ENCODE data around the gene BBOX1.

The BBOX1 gene

DNA sequence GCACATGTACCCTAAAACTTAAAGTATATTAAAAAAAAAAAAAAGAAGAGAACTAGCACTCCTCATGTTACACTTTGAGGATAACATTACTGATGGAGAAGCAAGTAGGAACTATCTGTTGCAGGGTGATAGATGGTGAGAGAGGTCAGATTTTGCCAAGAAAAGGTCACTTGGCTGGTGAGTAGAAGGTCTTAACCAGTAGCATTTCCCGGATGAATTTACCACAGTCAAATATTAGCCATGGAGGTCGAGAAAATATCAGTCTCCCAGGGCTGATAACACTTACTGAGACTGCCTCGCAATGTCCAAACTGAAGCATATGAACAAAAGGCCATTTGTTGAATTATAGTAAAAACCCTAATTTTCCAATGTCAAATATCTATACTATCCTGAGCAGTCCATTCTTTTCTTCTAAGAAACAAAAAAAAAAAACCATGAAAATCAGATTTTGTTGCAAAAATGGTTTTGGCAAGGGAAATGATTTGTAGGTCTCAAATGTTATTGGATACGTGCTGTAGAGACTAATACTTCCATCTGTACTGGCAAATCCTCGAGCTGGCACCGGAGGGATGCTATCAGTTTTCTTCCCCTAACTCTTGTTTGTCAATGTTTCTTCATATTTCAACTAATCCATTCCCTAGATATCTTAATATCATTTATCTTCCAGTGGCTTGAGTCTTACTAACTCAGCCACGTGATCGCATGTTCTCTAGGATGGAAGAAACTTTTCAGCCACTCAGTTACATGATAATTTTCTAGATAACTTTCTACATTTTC lies 14.5 kb upstream of the BBOX1 start:
- no peak for DNase-seq

DNA sequence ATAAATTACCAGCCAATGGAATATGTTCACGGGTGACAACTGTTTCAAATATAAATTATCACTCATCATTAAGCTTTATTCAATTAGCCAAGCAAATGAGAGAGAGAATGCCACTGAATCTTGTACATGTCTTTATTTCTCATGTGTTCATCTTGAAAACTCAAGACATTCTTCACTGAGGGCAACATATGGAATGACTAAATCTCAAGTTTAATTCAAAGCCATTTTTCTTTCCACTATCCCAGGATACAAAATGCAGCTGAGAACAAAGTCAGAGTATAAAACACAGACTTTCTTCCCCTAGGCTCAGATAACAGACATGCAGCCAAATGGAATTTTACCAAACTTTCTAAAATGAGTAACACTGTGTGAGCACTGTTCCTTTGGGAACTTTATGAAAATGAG lies 12.1 kb upstream of the BBOX1 start:
- no peak for DNase-seq

DNA sequence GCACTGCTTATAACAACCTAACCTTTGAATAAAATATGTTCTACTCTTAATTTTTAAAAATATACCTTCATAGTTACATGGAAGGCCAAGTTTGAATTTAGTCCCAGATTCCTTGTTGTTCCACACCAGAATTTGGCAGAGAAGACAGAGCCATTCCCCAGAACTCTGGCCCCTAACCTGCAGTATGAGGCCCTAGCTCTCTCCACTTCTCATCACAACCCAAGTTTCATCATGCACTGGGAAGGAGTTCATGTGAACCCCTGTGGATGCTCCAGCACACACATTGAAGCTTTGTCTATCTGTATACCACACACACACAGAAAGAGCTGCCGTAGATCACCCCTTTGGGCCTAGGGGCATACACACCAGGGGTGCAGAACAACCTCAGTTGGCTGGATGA lies 10.6 kb upstream of the BBOX1 start:
- no peak for DNase-seq

DNA sequence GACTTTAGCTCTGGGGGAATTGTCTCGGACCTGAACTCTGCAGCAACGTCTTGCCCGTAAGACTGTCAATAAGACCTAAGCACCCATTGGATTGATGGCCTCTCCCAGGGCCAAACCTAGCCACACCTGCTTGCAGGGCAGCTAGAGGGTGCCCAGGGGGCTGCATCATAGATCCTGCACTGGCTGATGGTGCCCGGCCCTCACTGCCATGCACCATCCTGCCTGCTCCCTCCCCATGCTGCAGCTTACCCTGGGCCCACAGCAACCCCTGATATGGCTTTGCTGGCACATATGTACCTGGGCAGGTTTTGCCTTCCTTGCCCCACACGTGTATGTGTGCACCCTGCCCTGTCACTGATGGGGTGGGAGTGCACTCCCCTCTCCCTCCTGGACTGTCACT lies 8.9 kb upstream of the BBOX1 start:
- DNase-seq = no peak

DNA sequence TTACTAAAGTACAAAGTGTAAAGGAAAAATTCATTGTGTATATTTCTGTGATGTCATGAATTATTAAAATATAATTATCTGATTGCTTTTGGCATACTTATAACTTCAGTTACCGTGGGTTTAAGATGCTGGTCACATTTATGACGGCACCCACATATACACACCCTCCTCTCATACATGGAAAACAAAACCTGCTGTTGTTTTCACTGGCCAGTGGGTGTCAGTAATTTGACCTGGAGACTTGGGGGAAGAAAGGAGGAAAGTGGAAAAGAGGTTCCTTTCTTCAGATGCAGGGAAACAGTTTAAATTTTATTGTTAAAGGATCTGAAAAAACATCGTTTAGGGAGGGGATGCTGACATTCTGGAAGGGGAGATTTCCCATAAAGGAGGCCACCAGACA lies 742 bp upstream of the BBOX1 start:
- no peak for DNase-seq

DNA sequence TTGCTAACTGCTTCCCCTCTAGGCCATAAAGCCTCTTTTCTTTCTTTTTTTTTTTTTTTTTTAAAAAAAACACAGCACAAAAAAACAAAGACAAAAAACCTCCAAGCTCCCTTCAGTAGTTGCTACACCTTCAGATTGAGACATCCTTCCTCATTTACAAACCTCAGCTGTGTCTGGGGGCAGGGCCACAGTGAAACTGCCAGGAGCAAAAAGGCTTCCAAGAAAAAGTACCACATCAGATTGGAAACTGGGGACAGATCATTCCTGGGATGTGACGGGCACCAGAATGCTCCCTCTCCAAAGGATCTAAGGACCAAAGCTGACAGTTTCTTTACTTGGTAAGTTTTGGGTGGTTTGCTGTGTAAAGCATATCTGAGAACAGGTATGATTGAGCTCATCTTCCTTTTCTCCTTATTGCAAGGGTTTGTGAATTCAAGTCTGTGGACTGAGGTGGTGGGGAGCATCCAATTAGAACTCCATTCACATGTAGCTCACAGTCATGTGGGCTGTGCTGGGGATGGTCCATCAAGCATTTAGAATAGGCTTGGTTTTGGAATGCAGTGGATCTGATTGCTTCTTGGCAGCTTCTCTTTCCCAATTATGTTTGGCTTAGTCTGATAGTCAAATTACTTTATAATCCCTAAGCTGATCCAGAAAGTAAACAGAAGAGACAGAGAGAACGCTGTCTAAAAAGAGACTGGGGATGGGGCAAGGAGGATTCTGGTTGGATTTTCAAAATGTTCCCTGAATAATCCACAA lies 705 bp downstream of the BBOX1 start:
- DNase-seq = no peak

DNA sequence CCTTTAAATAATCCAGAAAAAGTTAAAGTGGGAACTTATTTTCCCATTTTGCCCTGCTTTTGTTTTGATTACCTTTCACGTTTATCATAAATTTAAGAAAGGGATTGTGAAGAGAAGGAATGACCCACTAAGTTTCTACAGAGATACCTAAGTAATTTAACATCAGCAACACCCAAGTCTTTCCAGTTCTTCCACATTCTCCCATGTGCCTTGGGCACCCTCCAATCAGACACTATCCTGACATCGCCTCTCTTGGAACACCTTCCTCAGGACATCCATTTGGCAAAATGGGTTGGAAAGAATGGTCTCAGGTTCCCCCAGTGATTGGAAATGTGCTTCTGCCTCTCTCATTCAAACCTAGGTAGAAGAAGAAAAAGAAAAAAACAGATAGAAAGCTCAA lies 6.3 kb downstream of the BBOX1 start:
- no peak for DNase-seq

DNA sequence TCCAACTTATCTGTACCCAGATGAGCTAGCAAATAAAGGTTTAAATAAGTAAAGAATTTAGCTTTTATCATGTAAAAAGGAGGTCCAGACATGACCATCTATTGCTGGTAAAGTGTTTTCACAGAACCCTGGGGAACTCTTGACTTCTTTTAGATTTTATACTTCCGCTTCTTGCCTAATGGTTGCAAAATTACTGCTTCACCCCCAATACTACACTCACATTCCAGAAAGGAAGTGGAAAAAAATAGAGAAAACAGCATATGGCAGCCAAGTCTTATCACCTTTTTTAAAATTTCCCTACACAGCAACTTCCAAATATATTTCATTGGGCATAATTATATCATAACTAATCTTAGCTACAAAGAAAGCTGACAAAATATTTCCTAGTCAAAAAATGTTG lies 12.1 kb downstream of the BBOX1 start:
- DNase-seq = no peak

DNA sequence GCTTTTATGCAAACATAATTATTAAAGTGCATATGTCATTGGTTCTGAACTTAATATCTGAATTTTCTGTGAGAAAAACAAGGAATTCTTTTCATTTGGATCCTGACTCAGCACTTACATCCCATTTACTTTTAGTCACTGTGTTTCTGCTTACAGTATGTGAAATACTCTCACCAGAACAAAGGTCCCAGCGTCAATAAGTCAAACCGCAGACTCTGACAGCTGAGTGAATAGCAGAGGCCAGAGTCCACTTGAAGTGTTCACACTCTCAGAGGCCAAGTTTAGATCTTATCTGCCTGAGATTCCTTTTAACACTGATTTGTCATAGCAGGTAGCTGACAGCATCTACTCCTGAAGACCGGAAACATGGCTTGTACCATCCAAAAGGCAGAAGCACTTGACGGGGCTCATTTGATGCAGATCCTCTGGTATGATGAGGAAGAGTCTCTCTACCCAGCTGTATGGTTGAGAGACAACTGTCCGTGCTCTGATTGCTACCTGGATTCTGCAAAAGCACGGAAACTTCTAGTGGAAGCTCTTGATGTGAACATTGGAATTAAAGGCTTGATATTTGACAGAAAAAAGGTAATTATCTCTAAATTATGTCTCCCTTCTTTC lies 14.6 kb downstream of the BBOX1 start:
- no peak for DNase-seq

DNA sequence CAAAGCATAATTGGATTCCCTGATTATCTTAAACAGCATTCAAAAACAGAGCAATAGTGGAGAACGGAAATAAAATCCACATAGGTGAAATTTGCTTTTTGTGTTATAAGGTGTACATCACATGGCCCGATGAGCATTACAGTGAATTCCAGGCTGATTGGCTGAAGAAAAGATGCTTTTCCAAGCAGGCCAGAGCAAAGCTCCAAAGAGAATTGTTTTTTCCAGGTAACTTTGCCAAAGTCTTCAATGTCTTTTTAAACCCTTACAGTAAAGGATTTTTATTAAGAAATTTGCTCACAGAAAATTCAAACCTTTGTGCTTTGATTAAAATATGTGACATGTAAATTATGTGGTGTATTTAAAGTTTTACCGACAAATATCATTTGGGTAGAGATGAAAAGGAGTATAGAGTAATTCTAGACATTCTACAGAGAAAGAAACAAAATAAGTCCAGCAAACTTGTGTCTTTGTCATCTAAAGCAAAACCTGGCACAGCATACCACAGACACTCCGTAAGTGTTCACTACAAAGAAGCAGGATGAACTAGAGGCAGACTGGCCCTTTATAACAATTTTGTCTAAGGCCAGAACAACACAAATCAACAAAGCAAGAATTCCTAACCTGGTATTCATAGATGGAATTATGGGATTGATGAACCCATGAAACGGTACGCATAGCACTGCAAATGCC lies 16.6 kb downstream of the BBOX1 start:
- DNase-seq = no peak

DNA sequence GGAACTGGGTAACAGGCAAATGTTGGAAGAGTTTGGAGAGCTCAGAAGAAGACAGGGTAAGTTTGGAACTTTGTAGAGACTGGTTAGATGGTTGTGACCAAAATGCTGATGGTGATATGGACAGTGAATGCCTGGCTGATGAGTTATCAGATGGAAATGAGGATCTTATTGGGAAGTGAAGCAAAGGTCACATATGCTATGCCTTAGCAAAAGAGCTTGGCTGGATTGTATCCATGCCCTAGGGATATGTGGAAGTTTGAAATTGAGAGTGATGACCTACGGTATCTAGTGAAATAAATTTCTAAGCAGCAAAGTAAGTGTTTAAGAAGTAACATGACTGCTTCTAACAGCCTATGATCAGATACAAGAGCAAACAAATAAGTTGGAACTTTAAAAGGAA lies 17.8 kb downstream of the BBOX1 start:
- DNase-seq = no peak

DNA sequence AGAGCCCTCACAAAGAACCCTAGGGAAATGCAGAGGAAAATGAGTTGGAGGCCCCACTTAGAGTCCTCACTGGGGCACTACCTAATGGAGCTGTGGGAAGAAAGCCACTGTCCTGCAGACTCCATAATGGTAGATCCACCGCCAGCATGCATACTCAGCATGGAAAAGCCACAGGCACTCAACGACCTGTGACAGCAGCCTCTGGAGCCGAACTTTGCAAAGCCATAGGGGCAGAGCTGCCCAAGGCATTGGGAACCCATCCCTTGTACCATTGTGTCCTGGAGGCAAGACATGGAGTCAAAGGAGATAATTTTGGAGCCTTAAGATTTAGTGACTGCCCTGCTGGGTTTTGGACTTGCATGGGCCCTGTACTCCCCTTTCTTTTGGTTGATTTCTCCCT lies 18.8 kb downstream of the BBOX1 start:
- DNase-seq = no peak

DNA sequence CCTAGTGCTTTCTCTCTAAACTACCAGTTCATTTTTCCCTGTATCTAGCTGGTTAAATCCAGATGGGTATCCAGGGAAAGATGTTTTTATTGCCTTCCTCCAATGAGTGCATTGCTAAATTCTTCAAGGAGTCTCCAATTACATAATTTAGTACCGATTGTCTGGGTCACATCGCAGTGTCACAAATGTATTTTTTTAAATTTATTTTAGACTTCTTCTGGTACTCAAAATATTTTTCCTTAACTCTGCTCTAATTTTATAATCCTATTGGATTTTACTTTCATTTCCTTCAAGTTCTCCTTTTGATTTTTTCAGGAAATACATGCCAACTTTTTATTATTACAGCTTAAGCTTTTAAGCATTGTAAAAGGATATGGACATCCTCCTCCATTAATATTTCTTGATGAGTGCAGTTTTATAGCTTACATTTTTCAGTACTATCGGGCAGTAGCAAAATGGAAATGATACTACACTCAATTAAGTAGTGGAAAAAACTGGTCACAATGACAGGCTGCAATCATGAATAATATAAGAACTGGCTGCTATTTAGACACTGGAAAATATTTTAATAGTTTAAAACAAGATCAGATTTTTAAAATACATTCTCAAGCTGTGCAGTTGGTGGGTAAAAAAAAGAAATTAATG lies 20.3 kb downstream of the BBOX1 start:
- DNase-seq = no peak

DNA sequence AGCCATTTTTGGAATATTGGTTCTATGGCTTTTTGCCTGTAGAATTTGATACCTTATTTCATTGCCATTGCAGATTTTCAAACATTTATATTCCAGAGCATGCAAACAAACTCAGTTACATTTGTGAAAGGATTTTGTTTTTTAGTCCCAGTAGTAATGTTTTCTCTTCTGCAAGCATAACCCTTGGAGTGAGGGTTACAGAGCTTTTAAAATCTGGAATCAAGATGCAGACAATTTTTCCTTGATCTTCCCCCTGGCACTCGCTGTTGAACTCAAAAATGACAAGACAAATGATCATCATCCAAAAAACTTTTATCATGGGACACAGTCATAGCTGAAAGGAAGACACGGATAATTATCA lies 20.8 kb downstream of the BBOX1 start:
- no peak for DNase-seq

DNA sequence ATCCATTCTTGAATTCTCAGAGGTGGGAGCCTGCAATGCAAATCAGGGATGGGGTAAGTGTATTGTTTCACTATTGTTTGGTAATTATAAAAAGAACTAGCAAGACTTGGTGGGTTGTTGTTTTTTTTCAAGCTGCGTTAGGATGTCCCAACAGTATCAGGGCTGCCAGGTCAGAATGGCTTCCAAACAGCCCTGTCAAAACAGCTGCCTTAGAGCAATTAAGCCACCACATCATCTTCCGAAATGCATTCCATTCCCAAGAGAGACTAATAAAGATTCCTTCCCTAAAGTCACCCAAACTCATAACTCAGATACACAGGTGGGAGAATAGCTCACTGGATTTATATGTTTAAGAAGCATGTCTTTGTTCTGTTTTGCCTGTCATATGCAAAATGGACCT lies 23.5 kb downstream of the BBOX1 start:
- DNase-seq = no peak

DNA sequence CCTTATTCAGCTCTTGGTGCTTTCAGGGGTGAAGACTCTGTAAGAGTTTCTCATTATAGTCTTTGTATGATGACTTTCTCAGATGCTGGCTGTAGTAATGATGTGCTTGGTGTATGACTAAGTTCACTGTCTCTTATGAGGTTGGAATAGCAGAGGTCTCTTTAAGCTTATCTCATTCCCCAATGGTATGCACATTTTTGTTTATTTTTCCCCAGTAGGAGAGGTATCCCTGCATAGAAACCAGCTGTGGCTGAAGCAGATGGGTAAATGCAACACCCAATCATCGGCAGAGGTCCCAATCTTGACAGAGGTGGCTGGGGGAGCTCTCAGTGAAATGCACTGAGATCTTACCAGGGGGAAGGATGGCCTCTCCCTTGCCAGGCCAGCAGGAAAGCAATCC lies 34.6 kb downstream of the BBOX1 start:
- DNase-seq = no peak

DNA sequence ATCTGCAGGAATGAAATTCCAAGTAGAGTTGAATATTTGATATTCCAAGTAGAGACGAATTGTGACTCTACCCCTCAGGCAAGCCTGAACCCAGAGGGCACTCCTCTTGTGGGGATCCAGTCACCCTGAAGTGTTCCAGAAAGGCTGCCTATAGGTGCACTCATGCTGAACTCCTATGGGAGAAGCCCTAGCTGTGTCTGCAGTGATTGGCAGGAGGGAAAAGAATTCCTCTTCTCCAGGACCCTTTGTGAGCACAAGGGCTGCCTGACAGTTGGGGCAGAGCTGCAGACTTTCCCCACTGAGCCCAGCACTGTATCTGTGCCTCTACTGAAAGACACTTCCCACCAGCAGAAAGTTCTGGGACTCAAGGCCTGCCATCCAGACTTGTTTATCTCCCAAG lies 35.0 kb downstream of the BBOX1 start:
- DNase-seq = no peak

DNA sequence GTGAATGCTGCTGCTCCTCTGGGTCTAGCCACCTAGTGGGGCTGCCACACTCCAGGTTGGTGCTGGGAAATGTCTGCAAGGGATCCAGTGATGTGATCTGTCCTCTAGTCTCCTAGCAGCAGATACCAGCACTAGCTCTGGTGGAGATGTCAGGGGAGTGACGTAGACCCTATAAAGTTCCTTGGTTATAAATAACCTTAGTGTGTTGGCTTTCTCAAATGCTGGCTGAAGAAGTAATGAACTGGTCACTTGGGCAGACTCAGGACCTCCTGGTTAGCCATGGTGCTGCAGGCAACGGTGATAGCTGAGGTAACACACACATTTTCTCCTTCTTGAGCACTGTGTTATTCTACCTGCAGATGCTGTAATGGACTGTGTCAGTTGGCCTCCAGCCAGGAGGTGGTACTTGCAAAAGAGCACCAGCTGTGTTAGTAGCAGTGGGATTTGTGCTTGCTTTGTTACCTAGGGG lies 35.5 kb downstream of the BBOX1 start:
- DNase-seq = no peak

DNA sequence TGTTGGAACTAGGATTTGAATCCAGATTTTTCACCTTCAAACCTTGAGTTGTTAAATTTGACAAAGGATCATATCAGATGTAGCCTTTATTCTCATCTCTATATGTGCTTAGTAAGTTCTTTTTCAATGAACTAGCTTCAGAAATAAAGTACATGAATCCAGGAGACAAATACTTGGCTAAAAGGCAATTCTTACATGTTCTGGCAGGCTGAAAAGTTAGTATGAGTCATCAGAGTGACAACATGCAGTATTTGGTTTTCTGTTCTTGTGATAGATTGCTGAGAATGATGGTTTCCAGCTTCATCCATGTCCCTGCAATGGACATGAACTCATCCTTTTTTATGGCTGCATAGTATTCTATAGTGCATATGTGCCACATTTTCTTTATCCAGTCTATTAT lies 40.4 kb downstream of the BBOX1 start:
- no peak for DNase-seq

DNA sequence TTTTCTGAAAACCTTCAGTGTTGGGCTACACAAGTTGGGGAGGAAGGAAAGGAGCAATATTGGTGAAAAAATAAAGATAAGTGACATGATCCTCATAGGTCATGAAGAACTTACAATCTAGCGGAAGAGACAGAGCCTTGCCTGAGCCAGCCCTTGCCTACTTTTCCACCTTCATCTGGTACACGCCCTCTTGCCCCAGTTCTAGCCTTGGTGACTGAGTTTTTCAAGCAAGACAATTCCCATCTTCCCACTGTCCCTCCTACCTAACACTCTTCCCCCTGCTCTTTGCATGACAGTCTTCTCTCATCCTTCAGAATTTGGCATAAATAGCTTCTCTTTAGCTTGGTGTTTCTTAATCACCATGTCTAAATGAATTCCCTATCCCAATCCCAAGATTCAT lies 42.6 kb downstream of the BBOX1 start:
- DNase-seq = no peak

DNA sequence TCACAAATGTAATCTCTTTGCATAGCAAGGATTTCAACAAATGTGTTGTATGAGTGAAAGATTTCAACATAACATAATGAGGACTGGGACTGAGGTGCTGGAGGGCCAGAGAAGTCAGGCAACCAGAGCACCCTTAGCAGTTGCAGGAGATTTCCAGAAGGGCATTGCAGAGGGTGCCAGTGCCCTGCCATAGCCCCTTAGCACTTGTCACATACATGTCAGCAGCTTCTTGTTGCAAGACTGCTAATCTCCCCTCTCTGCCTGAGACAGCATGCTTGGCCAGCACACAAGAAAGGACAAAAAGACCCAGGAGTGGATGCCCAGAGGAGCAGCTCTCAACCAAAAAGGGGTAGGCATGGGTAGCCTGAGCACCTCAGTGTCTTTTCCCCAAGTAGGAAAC lies 43.2 kb downstream of the BBOX1 start:
- no peak for DNase-seq

DNA sequence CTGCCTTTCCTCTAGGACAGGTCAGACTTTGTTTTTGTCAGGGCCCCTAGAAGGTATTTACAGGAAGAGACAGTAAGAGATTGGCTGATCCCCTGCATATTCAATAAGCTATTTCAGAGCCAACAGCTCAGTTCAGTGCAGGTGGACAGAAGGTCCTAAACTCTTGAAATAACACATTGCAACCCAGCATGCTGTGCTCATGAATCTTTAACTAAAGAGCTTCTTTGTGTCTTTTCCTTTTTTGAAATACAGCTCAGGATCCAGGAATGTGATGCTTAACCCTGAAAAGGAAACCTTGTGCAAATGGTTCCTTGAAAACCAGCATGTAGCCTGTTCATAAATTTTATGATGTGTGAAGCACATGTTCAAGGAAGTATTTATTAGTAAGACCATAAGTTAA lies 43.9 kb downstream of the BBOX1 start:
- no peak for DNase-seq

DNA sequence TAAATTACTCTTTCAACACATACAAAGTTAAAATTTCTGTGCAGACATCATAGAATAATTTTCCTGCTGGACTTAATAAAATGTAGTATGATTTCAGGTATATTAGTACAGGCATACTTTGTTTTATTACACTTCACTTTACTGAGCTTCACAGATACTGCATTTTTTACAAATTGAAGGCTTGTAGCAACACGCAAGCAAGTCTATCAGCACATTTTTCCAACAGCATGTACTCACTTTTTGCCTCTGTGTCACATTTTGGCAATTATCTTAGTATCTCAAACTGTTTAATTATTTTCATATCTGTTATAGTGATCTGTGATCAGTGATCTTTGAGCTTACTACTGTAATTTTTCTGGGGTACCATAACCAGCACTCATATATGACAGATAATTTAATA lies 44.5 kb downstream of the BBOX1 start:
- no peak for DNase-seq

All from stimulated activated CD4-positive, alpha-beta T cell treated with anti-CD3 and anti-CD28 coated beads, Interleukin-15, amount 100 ng/mL, for 24 hours (primary cell).